ENCODE results near the gene NOL7.

DNA sequence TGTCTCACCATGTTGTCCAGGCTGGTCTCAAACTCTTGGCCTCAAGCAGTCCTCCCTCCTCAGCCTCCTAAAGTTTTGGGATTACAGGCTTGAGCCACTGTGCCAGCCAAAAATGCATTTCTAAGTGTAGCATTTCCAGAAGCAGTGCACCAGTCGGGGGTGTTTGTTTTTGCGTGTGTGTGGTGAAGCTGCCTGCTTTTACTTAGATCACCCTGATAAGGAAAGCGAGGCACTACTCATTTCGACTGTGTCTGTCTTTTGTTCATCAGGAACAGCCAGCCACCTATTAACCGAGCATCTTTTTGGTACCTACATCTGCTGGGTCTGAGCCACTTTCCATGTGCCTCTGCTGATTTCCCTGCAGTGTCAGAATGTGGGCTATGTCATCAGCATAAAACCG, 22.0 kb upstream of the NOL7 start:
- TF ChIP-seq, protein P1, sequence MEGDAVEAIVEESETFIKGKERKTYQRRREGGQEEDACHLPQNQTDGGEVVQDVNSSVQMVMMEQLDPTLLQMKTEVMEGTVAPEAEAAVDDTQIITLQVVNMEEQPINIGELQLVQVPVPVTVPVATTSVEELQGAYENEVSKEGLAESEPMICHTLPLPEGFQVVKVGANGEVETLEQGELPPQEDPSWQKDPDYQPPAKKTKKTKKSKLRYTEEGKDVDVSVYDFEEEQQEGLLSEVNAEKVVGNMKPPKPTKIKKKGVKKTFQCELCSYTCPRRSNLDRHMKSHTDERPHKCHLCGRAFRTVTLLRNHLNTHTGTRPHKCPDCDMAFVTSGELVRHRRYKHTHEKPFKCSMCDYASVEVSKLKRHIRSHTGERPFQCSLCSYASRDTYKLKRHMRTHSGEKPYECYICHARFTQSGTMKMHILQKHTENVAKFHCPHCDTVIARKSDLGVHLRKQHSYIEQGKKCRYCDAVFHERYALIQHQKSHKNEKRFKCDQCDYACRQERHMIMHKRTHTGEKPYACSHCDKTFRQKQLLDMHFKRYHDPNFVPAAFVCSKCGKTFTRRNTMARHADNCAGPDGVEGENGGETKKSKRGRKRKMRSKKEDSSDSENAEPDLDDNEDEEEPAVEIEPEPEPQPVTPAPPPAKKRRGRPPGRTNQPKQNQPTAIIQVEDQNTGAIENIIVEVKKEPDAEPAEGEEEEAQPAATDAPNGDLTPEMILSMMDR (IDR thresholded peaks at IDR 0.05; ENCODE audit: low read length): no peak
- TF ChIP-seq EZH2 (IDR thresholded peaks at IDR 0.05; ENCODE audit: borderline replicate concordance, low read length): no peak
